K562 (cell line): Measurements from ENCODE around the gene TARS2.

Source experiments
- PHF8 ChIP-seq: fragments of 200-600 bp; sonication (generic); IDR thresholded peaks from 2 replicates; pipeline ENCODE4 v1.6.1; 2012; ENCODE audit warnings: mixed run types, mild to moderate bottlenecking, inconsistent platforms, low read length, moderate library complexity, borderline replicate concordance
- RFX7 ChIP-seq: fragments of 250-450 bp; sonication (Bioruptor Pico); IDR thresholded peaks from 2 replicates; pipeline ENCODE4 v1.5.1; 2021; ENCODE audit warnings: mild to moderate bottlenecking
- ZNF780A ChIP-seq: fragments of 250-450 bp; sonication (Bioruptor Pico); IDR thresholded peaks from 2 replicates; pipeline ENCODE4 v1.5.0; 2021; ENCODE audit warnings: mild to moderate bottlenecking

DNA sequence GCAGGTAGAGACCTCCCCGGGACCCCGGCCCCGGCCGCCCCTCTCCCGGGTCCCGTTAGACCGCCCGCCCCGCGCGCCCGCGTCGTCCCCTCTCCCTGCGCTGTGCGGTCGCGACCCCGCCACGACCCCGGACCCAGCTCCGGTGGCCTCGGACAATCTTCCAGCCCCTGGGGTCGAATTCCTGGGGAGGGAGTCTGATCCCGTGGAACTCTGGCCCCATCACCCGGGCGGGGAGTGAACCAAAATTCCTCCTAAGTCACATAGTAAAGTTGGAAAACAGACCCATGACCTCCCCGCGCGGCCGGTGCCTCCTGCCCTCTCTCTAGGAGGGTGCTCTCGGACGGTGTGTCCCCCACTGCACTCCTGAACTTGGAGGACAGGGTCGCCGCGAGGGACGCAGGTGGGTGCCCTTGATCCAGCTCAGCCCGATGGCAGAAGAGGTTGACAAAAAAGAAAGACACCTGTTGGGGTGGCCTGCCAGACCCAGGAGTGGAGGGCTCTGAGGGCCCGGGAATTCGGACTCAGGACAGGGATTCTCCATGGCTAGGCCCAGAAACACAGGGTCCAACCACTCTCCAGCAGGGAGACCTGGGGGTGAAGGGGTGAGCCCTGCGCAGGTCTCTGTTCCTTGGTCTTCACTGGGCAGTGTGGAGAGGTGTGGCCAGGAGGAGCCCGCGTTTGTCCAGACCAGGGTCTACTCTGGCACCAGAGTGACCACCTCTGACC lies 62.4 kb downstream of the TARS2 start:
- TF ChIP-seq PHF8, result no peak
- no peak for TF ChIP-seq ZNF780A (CRISPR knock-in tag)
- TF ChIP-seq RFX7 (CRISPR knock-in tag), result no peak
